Panc1 (cell line): ENCODE data around the gene GRIN2A.

ENCODE experiments used
- CTCF ChIP-seq: fragments of 450-650 bp; IDR thresholded peaks from 2 replicates; pipeline ENCODE4 v1.5.1; 2017; ENCODE audit warnings: mild to moderate bottlenecking
- REST ChIP-seq, 2 experiments: IDR thresholded peaks; 2 replicates each; pipeline ENCODE4 v1.6.1; 2011 to 2012; ENCODE audit warnings: low read depth in 2 of 2, control low read depth in 1 of 2, low read length in 1 of 2, mild to moderate bottlenecking in 1 of 2, moderate library complexity in 1 of 2; ENCODE audit not compliant: insufficient read depth in 1 of 2

- no peak for TF ChIP-seq CTCF
- TF ChIP-seq REST (IDR thresholded peaks at IDR 0.05; ENCODE audit: insufficient read depth in 1 of 2, low read depth in 2 of 2, low read length in 1 of 2), result no peak
These were observed 249.1 kb downstream of the GRIN2A start for GRCh38 chr16:9932919-9933653.
